Subcutaneous abdominal adipose tissue (tissue), 5 donors: Measurements from ENCODE around the gene SIRPD.

ENCODE experiments used
- H3K27ac ChIP-seq: one replicate; pipeline ENCODE4 v1.7.0; 2013; ENCODE audit warnings: low read depth, mild to moderate bottlenecking, inconsistent platforms, low read length, moderate library complexity
- H3K27me3 ChIP-seq, 5 donors: one replicate each; pipeline ENCODE4 v1.7.0; 2013; ENCODE audit warnings: low read length in 5 of 5, inconsistent platforms in 1 of 5; ENCODE audit not compliant: control insufficient read depth in 5 of 5, insufficient read depth in 4 of 5
- H3K36me3 ChIP-seq, 5 donors: one replicate each; pipeline ENCODE4 v1.7.0; 2013; ENCODE audit warnings: low read length in 5 of 5; ENCODE audit not compliant: control insufficient read depth in 5 of 5, insufficient read depth in 5 of 5
- H3K4me1 ChIP-seq, 5 donors: one replicate each; pipeline ENCODE4 v1.7.0; 2013; ENCODE audit warnings: low read length in 5 of 5, mild to moderate bottlenecking in 3 of 5, moderate library complexity in 1 of 5; ENCODE audit not compliant: control insufficient read depth in 5 of 5, insufficient read depth in 5 of 5
- H3K4me3 ChIP-seq, 5 donors: one replicate each; pipeline ENCODE4 v1.7.0; 2013; ENCODE audit warnings: low read length in 5 of 5, low read depth in 1 of 5
- H3K9ac ChIP-seq, 5 donors: one replicate each; pipeline ENCODE4 v1.7.0; 2013; ENCODE audit warnings: low read length in 5 of 5, mild to moderate bottlenecking in 4 of 5, moderate library complexity in 3 of 5
- H3K9me3 ChIP-seq, 5 donors: one replicate each; pipeline ENCODE4 v1.7.0; 2013; ENCODE audit warnings: low read length in 5 of 5; ENCODE audit not compliant: control insufficient read depth in 5 of 5
- donor health status: healthy.
- donor health status: healthy.
- donor health status: healthy.
- donor health status: healthy.
- donor health status: healthy.

SIRPD gene

GRCh38 chr20:1490643-1491195, 66.8 kb downstream of the SIRPD start:
- Histone ChIP-seq H3K27ac (peak overlapping the region; percentile 20), H3K27me3 (peaks cover 0 to 2% (median 0%) of the 10 kb centered on the region in 5 donors), H3K9me3 (peaks cover 0 to 4% (median 0%) of the 10 kb centered on the region in 5 donors), H3K36me3 (no peaks in the 10 kb centered on the region), H3K4me1 (peaks cover 0 to 32% (median 0%) of the 10 kb centered on the region in 5 donors), H3K9ac (peak overlapping the region in 2 of 5 donors; percentile 21 to 65), H3K4me3 (peak overlapping the region in 4 of 5 donors; percentile 22 to 53 (median 44))

- Histone ChIP-seq H3K9ac (no peak overlapping the region), H3K4me1 (peaks cover 0 to 32% (median 0%) of the 10 kb centered on the region in 5 donors), H3K27ac (peak overlapping the region; percentile 20)
Observed at GRCh38 chr20:1489764-1490436, 67.6 kb downstream of the SIRPD start.

GRCh38 chr20:1489325-1489724, 68.2 kb downstream of the SIRPD start:
- peaks cover 0 to 32% (median 0%) of the 10 kb centered on the region in 5 donors for H3K4me1 ChIP-seq
- peaks cover 0 to 4% (median 0%) of the 10 kb centered on the region in 5 donors for H3K9me3 ChIP-seq

More at GRCh38 chr20:1489764-1490436, 67.6 kb downstream of the SIRPD start:
- H3K9me3 ChIP-seq, result peaks cover 0 to 4% (median 0%) of the 10 kb centered on the region in 5 donors
- H3K36me3 ChIP-seq, result no peaks in the 10 kb centered on the region
- peaks cover 0 to 2% (median 0%) of the 10 kb centered on the region in 5 donors for H3K27me3 ChIP-seq
- peak overlapping the region in 4 of 5 donors; percentile 22 to 53 (median 40) for H3K4me3 ChIP-seq

GRCh38 chr20:1486566-1486965, 70.9 kb downstream of the SIRPD start:
- Histone ChIP-seq H3K4me1 (peaks cover 0 to 13% (median 0%) of the 10 kb centered on the region in 5 donors), H3K27me3 (peaks cover 0 to 2% (median 0%) of the 10 kb centered on the region in 5 donors), H3K4me3 (no peak overlapping the region), H3K27ac (no peak overlapping the region), H3K9ac (no peak overlapping the region), H3K9me3 (peaks cover 0 to 4% (median 0%) of the 10 kb centered on the region in 5 donors), H3K36me3 (no peaks in the 10 kb centered on the region)

More at GRCh38 chr20:1489325-1489724, 68.2 kb downstream of the SIRPD start:
- Histone ChIP-seq H3K4me3 (peak overlapping the region in 4 of 5 donors; percentile 1 to 29 (median 12)), H3K36me3 (no peaks in the 10 kb centered on the region), H3K27ac (no peak overlapping the region), H3K9ac (no peak overlapping the region), H3K27me3 (peaks cover 0 to 2% (median 0%) of the 10 kb centered on the region in 5 donors)

- no peaks in the 10 kb centered on the region for H3K4me1 ChIP-seq
- peaks cover 0 to 3% (median 0%) of the 10 kb centered on the region in 5 donors for H3K27me3 ChIP-seq
- H3K36me3 ChIP-seq, result peaks cover 0 to 4% (median 0%) of the 10 kb centered on the region in 5 donors
- no peak overlapping the region for H3K4me3 ChIP-seq
- no peak overlapping the region for H3K27ac ChIP-seq
- peaks cover 0 to 4% (median 0%) of the 10 kb centered on the region in 5 donors for H3K9me3 ChIP-seq
- H3K9ac ChIP-seq, result no peak overlapping the region
Observed at GRCh38 chr20:1484438-1485116, 72.9 kb downstream of the SIRPD start.
